ENCODE measurements around the gene EDN3. TPM values are rescaled to one million over a fixed set of nuclear protein-coding genes. Genes with fewer than 3 reads are reported as not detected.

EDN3 gene
- total and polyA plus RNA-seq, 7 donors: 0.62 to 2.3 (median 1.3) TPM

Other genes starting within 250 kb of the EDN3 start
- under 1 TPM in 3 of 4 donors, not detected in 1; 0.02 to 0.08 (median 0.07) TPM for gene ZNF831, start 136.8 kb upstream of the EDN3 start, total RNA-seq
- gene ZNF831, start 136.8 kb upstream of the EDN3 start, polyA plus RNA-seq: under 1 TPM; 0.01 to 0.04 (median 0.01) TPM

Data from psoas muscle (tissue), 7 donors.